HepG2 (cell line): ENCODE measurements around the gene SLC6A9. TPM values are rescaled to one million over a fixed set of nuclear protein-coding genes. Genes with fewer than 3 reads are reported as not detected.
A peak's percentile ranks its signal among the peaks of the same experiment; 100 is the strongest.

Source experiments
- EED ChIP-seq: sonication (generic); formaldehyde crosslinking; IDR thresholded peaks from 2 replicates; pipeline ENCODE4 v1.5.0; 2020; ENCODE audit warnings: mild to moderate bottlenecking, missing genetic modification reagents
- GABPB1 ChIP-seq: IDR thresholded peaks from 2 replicates; pipeline ENCODE4 v1.6.1; 2016; ENCODE audit warnings: mild to moderate bottlenecking, missing genetic modification reagents, moderate library complexity, missing compliant biosample characterization
- HOXA3 ChIP-seq: sonication (generic); formaldehyde crosslinking; IDR thresholded peaks from 2 replicates; pipeline ENCODE4 v1.5.0; 2020; ENCODE audit warnings: missing genetic modification reagents
- KLF11 ChIP-seq: IDR thresholded peaks from 2 replicates; pipeline ENCODE4 v1.6.1; 2016; ENCODE audit warnings: missing compliant biosample characterization
- KLF16 ChIP-seq, 2 experiments: sonication (generic) in 1 of 2; formaldehyde crosslinking in 1 of 2; IDR thresholded peaks; 2 replicates each; pipeline versions ENCODE4 v1.6.1 to v1.8.0; 2016 to 2023; ENCODE audit warnings: missing genetic modification reagents in 2 of 2, missing compliant biosample characterization in 1 of 2
- MIER3 ChIP-seq: IDR thresholded peaks from 2 replicates; pipeline ENCODE4 v1.6.1; 2016; ENCODE audit warnings: missing compliant biosample characterization, borderline replicate concordance
- MTA3 ChIP-seq: sonication (generic); formaldehyde crosslinking; IDR thresholded peaks from 2 replicates; pipeline ENCODE4 v1.4.0; 2020; ENCODE audit warnings: missing genetic modification reagents
- NR3C1 ChIP-seq: sonication (generic); formaldehyde crosslinking; IDR thresholded peaks from 2 replicates; pipeline ENCODE4 v1.4.0; 2020; ENCODE audit warnings: missing genetic modification reagents
- SALL2 ChIP-seq: sonication (generic); formaldehyde crosslinking; IDR thresholded peaks from 2 replicates; pipeline ENCODE4 v1.8.1; 2023; ENCODE audit warnings: mild to moderate bottlenecking, missing genetic modification reagents, inconsistent platforms
- SIX1 ChIP-seq: sonication (generic); formaldehyde crosslinking; IDR thresholded peaks from 2 replicates; pipeline ENCODE4 v1.4.0; 2020; ENCODE audit warnings: missing genetic modification reagents, borderline replicate concordance
- SIX4 ChIP-seq: sonication (generic); formaldehyde crosslinking; IDR thresholded peaks from 2 replicates; pipeline ENCODE4 v1.4.0; 2020; ENCODE audit warnings: missing genetic modification reagents
- SMAD9 ChIP-seq: sonication (generic); formaldehyde crosslinking; IDR thresholded peaks from 2 replicates; pipeline ENCODE4 v1.5.1; 2020; ENCODE audit warnings: mild to moderate bottlenecking, missing genetic modification reagents
- SP1 ChIP-seq, 2 experiments: fragments of 450-650 bp in 1 of 2; sonication (generic) in 1 of 2; formaldehyde crosslinking in 1 of 2; IDR thresholded peaks; 2 replicates each; pipeline versions ENCODE4 v1.4.0 to v1.6.1; 2016 to 2020; ENCODE audit warnings: missing genetic modification reagents in 1 of 2
- ZBTB34 ChIP-seq: sonication (generic); formaldehyde crosslinking; IDR thresholded peaks from 2 replicates; pipeline ENCODE4 v1.8.0; 2022; ENCODE audit warnings: mild to moderate bottlenecking, missing genetic modification reagents
- ZBTB37 ChIP-seq: sonication (generic); formaldehyde crosslinking; IDR thresholded peaks from 2 replicates; pipeline ENCODE4 v1.4.0; 2020; ENCODE audit warnings: mild to moderate bottlenecking, missing genetic modification reagents
- ZNF224 ChIP-seq: sonication (generic); formaldehyde crosslinking; IDR thresholded peaks from 2 replicates; pipeline ENCODE4 v1.5.0; 2020; ENCODE audit warnings: mild to moderate bottlenecking, missing genetic modification reagents
- ZNF441 ChIP-seq: sonication (generic); formaldehyde crosslinking; IDR thresholded peaks from 2 replicates; pipeline ENCODE4 v1.7.0; 2021; ENCODE audit warnings: missing genetic modification reagents, borderline replicate concordance
- ZNF7 ChIP-seq: IDR thresholded peaks from 2 replicates; pipeline ENCODE4 v1.6.1; 2016; ENCODE audit warnings: missing biosample characterization, missing genetic modification reagents
- ZSCAN12 ChIP-seq: sonication (generic); formaldehyde crosslinking; IDR thresholded peaks from 2 replicates; pipeline ENCODE4 v1.9.0; 2021; ENCODE audit warnings: mild to moderate bottlenecking, missing genetic modification reagents
- ZSCAN21 ChIP-seq: sonication (generic); formaldehyde crosslinking; IDR thresholded peaks from 2 replicates; pipeline ENCODE4 v1.8.0; 2022; ENCODE audit warnings: mild to moderate bottlenecking, missing genetic modification reagents, moderate library complexity, borderline replicate concordance
- polyA plus RNA-seq, 8 experiments: library from polyadenylated mRNA; depleted of rRNA in 3 of 8; stranded (reverse) in 7 of 8; unstranded in 1 of 8; fragments of >200 nt; fragmentation: Illumina TruSeq in 4 of 8; extraction: Trizol in 4 of 8; gene quantifications; 2 replicates each; pipeline versions ENCODE4 v1.2.1 to v1.2.3, GENCODE V29; 2011 to 2016; ENCODE audit warnings: low read depth in 4 of 8, missing spikeins in 1 of 8, mixed read lengths in 1 of 8; ENCODE audit not compliant: insufficient read depth in 1 of 8
- total RNA-seq, 5 experiments: library from RNA; depleted of rRNA; stranded (reverse); fragments of >200 nt; fragmentation: Illumina TruSeq; extraction: Trizol; gene quantifications; 2 replicates each; pipeline ENCODE4 v1.2.3, GENCODE V29; 2016; ENCODE audit warnings: low read depth in 1 of 5
- TF ChIP-seq, protein P1 (sequence below), 2 experiments: sonication (generic) in 1 of 2; formaldehyde crosslinking in 1 of 2; IDR thresholded peaks; 2 replicates each; pipeline versions ENCODE4 v1.4.0 to v1.6.1; 2016 to 2020; ENCODE audit warnings: borderline replicate concordance in 1 of 2, low read depth in 1 of 2, mild to moderate bottlenecking in 1 of 2, missing genetic modification reagents in 1 of 2
- TF ChIP-seq, protein P2 (sequence below): sonication (generic); formaldehyde crosslinking; IDR thresholded peaks from 2 replicates; pipeline ENCODE4 v1.8.0; 2022; ENCODE audit warnings: mild to moderate bottlenecking, missing genetic modification reagents, borderline replicate concordance

SLC6A9 gene
- total and polyA plus RNA-seq, 2 of the 13 experiments (the other 11 are each of a cell fraction or from before 2014, with no cell fraction given), result 8.5 to 9.9 TPM

GRCh38 chr1:43979528-43980254, 51.6 kb downstream of the SLC6A9 start (continued):
- no peak for TF ChIP-seq ZNF441 (CRISPR knock-in tag)
- TF ChIP-seq ZSCAN12, result no peak
- no peak; the same call in 1 of the 2 replicates for TF ChIP-seq MIER3
- TF ChIP-seq, protein P1, sequence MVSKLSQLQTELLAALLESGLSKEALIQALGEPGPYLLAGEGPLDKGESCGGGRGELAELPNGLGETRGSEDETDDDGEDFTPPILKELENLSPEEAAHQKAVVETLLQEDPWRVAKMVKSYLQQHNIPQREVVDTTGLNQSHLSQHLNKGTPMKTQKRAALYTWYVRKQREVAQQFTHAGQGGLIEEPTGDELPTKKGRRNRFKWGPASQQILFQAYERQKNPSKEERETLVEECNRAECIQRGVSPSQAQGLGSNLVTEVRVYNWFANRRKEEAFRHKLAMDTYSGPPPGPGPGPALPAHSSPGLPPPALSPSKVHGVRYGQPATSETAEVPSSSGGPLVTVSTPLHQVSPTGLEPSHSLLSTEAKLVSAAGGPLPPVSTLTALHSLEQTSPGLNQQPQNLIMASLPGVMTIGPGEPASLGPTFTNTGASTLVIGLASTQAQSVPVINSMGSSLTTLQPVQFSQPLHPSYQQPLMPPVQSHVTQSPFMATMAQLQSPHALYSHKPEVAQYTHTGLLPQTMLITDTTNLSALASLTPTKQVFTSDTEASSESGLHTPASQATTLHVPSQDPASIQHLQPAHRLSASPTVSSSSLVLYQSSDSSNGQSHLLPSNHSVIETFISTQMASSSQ (IDR thresholded peaks at IDR 0.05; ENCODE audit: low read depth), result no peak
- TF ChIP-seq, protein P1 (CRISPR knock-in tag; IDR thresholded peaks at IDR 0.05; ENCODE audit: borderline replicate concordance), result no peak; the same call in 1 of the 2 replicates
- TF ChIP-seq ZSCAN21 (CRISPR knock-in tag), result no peak
- TF ChIP-seq ZBTB34 (CRISPR knock-in tag), result no peak
- no peak; the same call in 1 of the 2 replicates for TF ChIP-seq HOXA3 (CRISPR knock-in tag)
- no peak for TF ChIP-seq SP1 (IDR thresholded peaks at IDR 0.05)
- no peak for TF ChIP-seq SP1 (CRISPR knock-in tag; IDR thresholded peaks at IDR 0.05)
- no peak for TF ChIP-seq NR3C1 (CRISPR knock-in tag)
- TF ChIP-seq EED (CRISPR knock-in tag), result no peak
- peak; percentile 20 to 41; a peak in 1 of 4 replicates for TF ChIP-seq KLF16 (CRISPR knock-in tag; IDR thresholded peaks at IDR 0.05)
- no peak; the same call in 1 of the 2 replicates for TF ChIP-seq SMAD9
- TF ChIP-seq ZNF224 (CRISPR knock-in tag), result no peak
- no peak for TF ChIP-seq SIX1 (CRISPR knock-in tag)
- no peak for TF ChIP-seq KLF11 (CRISPR knock-in tag)
- peak; percentile 65; the same call in 1 of the 2 replicates for TF ChIP-seq GABPB1 (CRISPR knock-in tag)
- TF ChIP-seq SALL2 (CRISPR knock-in tag), result no peak
- TF ChIP-seq SIX4 (CRISPR knock-in tag), result no peak
- TF ChIP-seq, protein P2, sequence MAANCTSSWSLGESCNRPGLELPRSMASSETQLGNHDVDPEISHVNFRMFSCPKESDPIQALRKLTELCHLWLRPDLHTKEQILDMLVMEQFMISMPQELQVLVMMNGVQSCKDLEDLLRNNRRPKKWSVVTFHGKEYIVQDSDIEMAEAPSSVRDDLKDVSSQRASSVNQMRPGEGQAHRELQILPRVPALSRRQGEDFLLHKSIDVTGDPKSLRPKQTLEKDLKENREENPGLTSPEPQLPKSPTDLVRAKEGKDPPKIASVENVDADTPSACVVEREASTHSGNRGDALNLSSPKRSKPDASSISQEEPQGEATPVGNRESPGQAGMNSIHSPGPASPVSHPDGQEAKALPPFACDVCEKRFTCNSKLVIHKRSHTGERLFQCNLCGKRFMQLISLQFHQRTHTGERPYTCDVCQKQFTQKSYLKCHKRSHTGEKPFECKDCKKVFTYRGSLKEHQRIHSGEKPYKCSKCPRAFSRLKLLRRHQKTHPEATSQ (CRISPR knock-in tag), result no peak
- TF ChIP-seq ZNF7 (CRISPR knock-in tag), result no peak
- no peak for TF ChIP-seq ZBTB37 (CRISPR knock-in tag)
- no peak for TF ChIP-seq MTA3
